Ishikawa (cell line): ENCODE results near the gene GRAMD2A.

Experiments used
- EP300 ChIP-seq: IDR thresholded peaks from 2 replicates; pipeline ENCODE4 v1.6.1; 2012; ENCODE audit warnings: borderline replicate concordance
- MAX ChIP-seq: IDR thresholded peaks from 2 replicates; pipeline ENCODE4 v1.6.1; 2012
- RAD21 ChIP-seq: IDR thresholded peaks from 2 replicates; pipeline ENCODE4 v1.6.1; 2012; ENCODE audit warnings: low read depth

DNA sequence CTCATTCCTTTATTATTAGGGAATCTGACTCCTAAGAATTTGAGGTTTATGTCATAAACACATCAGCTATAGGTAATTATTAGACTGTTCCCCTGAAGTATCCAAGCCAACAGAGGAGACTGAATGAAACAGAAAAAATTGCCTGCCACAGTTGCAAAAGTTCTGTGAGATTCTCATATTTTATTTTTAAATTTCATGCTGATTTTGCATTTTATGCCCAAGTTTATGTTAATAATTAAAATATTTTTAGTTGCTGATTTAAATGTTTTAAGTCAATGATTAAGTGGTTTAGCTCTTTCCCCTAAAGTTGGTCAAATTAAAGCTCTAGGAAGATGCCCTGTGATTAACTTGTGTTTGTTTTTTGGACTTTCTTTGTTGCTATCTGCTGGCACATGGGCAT lies 69.2 kb downstream of the GRAMD2A start:
- TF ChIP-seq MAX (no peak), EP300 (no peak), RAD21 (no peak)
